Measurements from ENCODE around the gene RBM20. TPM values are rescaled to one million over a fixed set of nuclear protein-coding genes. Genes with fewer than 3 reads are reported as not detected.

The RBM20 gene
- total and polyA plus RNA-seq, 2 experiments from 2014 or later, result 0.05 to 0.17 TPM

GRCh38 chr10:110686949-110687348 is 42.8 kb downstream of the RBM20 start:
- H3K4me3 Mint-ChIP-seq, result no peak overlapping the region
- no peaks in the 10 kb centered on the region for H3K9me2 ChIP-seq (ENCODE audit: insufficient read depth)
- H3K27ac ChIP-seq (ENCODE audit: low read depth), result no peak overlapping the region
- H3K27ac Mint-ChIP-seq, result no peak overlapping the region
- H3K36me3 ChIP-seq (ENCODE audit: insufficient read depth), result no peaks in the 10 kb centered on the region
- H3F3A ChIP-seq (replicated peaks; ENCODE audit: low read depth), result 0 out of 2 replicates have a peak, but pooled peaks cover 6% of the 10 kb centered on the region
- H3K4me2 ChIP-seq, result no peak overlapping the region
- H3K4me1 Mint-ChIP-seq, result peaks cover 29% of the 10 kb centered on the region
- H2AFZ ChIP-seq, result no peak overlapping the region
- no peaks in the 10 kb centered on the region for H4K20me1 ChIP-seq (replicated peaks; ENCODE audit: insufficient read depth)
- no peaks in the 10 kb centered on the region for H3K79me2 ChIP-seq (replicated peaks; ENCODE audit: insufficient read depth)
- peaks cover 3% of the 10 kb centered on the region; the same call in 1 of the 3 replicates for H3K36me3 Mint-ChIP-seq (ENCODE audit: low read depth)
- peaks cover 16% of the 10 kb centered on the region for H3K4me1 ChIP-seq (ENCODE audit: insufficient read depth)
- H3K9me3 Mint-ChIP-seq, result peaks cover 7% of the 10 kb centered on the region; the same call in 2 of the 3 replicates
- no peak for DNase-seq (ENCODE audit: low spot score)
- H3K27me3 Mint-ChIP-seq (ENCODE audit: insufficient read depth, low read depth, poor library complexity), result peaks cover 4% of the 10 kb centered on the region
- TF ChIP-seq ZNF462 (CRISPR knock-in tag; IDR thresholded peaks at IDR 0.05), result no peak
- TF ChIP-seq ZNF331 (CRISPR knock-in tag; IDR thresholded peaks at IDR 0.05; ENCODE audit: low read depth), result no peak
- TF ChIP-seq CTCF (conservative IDR thresholded peaks at IDR 0.05; ENCODE audit: low read depth in 2 of 2), result no peak
- TF ChIP-seq STAT1 (IDR thresholded peaks at IDR 0.05; ENCODE audit: unreplicated experiment), result no peak
- TF ChIP-seq ZNF114 (CRISPR knock-in tag; IDR thresholded peaks at IDR 0.05), result no peak
- TF ChIP-seq CREB1 (CRISPR knock-in tag; IDR thresholded peaks at IDR 0.05; ENCODE audit: low read depth), result no peak
- no peak for TF ChIP-seq NANOG (IDR thresholded peaks at IDR 0.05; ENCODE audit: borderline replicate concordance)
- no peak for TF ChIP-seq REST (IDR thresholded peaks at IDR 0.05; ENCODE audit: unreplicated experiment)
- TF ChIP-seq EZH2 (IDR thresholded peaks at IDR 0.05; ENCODE audit: low read depth, unreplicated experiment), result no peak
- no peak for TF ChIP-seq POLR2AphosphoS5 (IDR thresholded peaks at IDR 0.05; ENCODE audit: low read depth)
- no peak for TF ChIP-seq EZH2phosphoT487 (IDR thresholded peaks at IDR 0.05; ENCODE audit: unreplicated experiment)
- TF ChIP-seq JUNB (IDR thresholded peaks at IDR 0.05; ENCODE audit: unreplicated experiment), result no peak
- TF ChIP-seq ETS1 (IDR thresholded peaks at IDR 0.05), result no peak
- no peak overlapping the region for H3K4me3 ChIP-seq
- no peak for ATAC-seq
- no peaks in the 10 kb centered on the region for H3K27me3 ChIP-seq (ENCODE audit: insufficient read depth)

Measured in GM23338 (cell line).